ENCODE measurements around the gene HHATL. TPM values are rescaled to one million over a fixed set of nuclear protein-coding genes. Genes with fewer than 3 reads are reported as not detected.

Gene HHATL
- total and polyA plus RNA-seq, 2 of the 8 experiments (the other 6 are each of a cell fraction or from before 2014, with no cell fraction given): 0.18 TPM; not detected in 1

DNA sequence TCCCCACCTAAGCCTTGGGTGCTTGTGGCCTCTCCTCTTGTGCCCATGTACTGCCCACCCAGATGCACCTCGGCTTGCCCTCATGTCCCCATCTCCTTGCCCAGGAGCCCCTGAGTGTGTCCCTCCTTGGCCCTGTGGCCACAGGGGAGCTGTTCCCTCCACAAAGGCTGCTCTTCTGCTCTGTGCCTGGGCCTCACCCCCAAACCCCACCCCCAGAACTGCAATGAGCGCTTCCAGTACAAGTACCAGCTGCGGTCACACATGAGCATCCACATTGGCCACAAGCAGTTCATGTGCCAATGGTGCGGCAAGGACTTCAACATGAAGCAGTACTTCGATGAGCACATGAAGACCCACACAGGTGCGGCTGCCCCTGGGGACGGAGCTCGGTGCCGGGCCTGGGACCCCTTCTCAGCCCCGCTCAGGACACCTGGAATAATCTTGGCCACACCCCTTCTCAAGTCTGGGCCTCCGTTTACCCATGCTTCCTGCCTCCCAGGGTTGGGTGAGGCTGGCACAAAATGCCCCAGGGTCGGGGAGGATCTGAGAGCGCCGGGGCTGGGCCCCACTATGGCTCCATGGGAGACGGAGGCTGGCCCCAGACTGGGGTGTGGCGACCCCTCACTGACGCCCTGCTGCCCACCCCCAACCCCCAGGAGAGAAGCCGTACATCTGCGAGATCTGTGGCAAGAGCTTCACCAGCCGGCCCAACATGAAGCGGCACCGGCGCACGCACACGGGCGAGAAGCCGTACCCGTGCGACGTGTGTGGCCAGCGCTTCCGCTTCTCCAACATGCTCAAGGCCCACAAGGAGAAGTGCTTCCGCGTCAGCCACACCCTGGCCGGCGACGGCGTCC lies 38.8 kb downstream of the HHATL start:
- Histone ChIP-seq H2BK12ac (ENCODE audit: low read depth, low read length) (no peak overlapping the region), H3K9me3 (ENCODE audit: insufficient read depth in 2 of 2, low read depth in 1 of 2, low read length in 1 of 2) (no peaks in the 10 kb centered on the region), H4K20me1 (replicated peaks in 1 of 2; ENCODE audit: control insufficient read depth in 1 of 2, insufficient read depth in 2 of 2, low read length in 2 of 2) (peaks cover 0 to 4% of the 10 kb centered on the region in 2 experiments), H3K4me2 (ENCODE audit: insufficient read depth in 1 of 2, low read depth in 2 of 2, low read length in 2 of 2) (no peak overlapping the region), H3K4ac (replicated peaks; ENCODE audit: insufficient read length, low read depth, low read length) (no peak overlapping the region), H3K4me1 (replicated peaks in 1 of 4; ENCODE audit: control insufficient read depth in 3 of 4, insufficient read depth in 4 of 4, low read length in 3 of 4) (peaks cover 0 to 7% (median 0%) of the 10 kb centered on the region in 4 experiments; a peak in 2 of 7 replicates), H3K27ac (ENCODE audit: low read depth, low read length) (no peak overlapping the region; the same call in 1 of the 2 replicates), H2AK5ac (ENCODE audit: low read depth, low read length) (no peak overlapping the region), H3K56ac (replicated peaks; ENCODE audit: insufficient read length, low read depth, low read length) (no peak overlapping the region), H3K79me1 (ENCODE audit: low read depth, low read length) (no peaks in the 10 kb centered on the region), H2AFZ (ENCODE audit: low read length) (no peak overlapping the region), H3K36me3 (ENCODE audit: control insufficient read depth in 2 of 4, insufficient read depth in 4 of 4, low read length in 3 of 4) (no peaks in the 10 kb centered on the region), H3K23ac (ENCODE audit: insufficient read length) (no peak overlapping the region), H2BK15ac (ENCODE audit: low read length) (no peak overlapping the region), H3K9ac (replicated peaks in 1 of 4; ENCODE audit: extremely low read depth in 1 of 4, low read depth in 3 of 4, low read length in 3 of 4) (no peak overlapping the region), H3K4me3 (ENCODE audit: extremely low read depth in 1 of 4, insufficient read depth in 2 of 4, low read depth in 3 of 4, low read length in 4 of 4) (no peak overlapping the region), H3K27me3 (replicated peaks in 1 of 4; ENCODE audit: control insufficient read depth in 3 of 4, extremely low read depth in 1 of 4, insufficient read depth in 3 of 4, low read length in 3 of 4) (peaks cover 0 to 2% (median 0%) of the 10 kb centered on the region in 4 experiments; a peak in 1 of 7 replicates), H4K5ac (ENCODE audit: insufficient read length, low read depth, low read length) (no peak overlapping the region), H2BK120ac (replicated peaks; ENCODE audit: low read depth, low read length) (no peak overlapping the region), H2BK20ac (ENCODE audit: low read length) (no peak overlapping the region), H3K23me2 (ENCODE audit: low read depth, low read length) (no peaks in the 10 kb centered on the region), H3K14ac (ENCODE audit: insufficient read length) (no peak overlapping the region), H4K8ac (ENCODE audit: extremely low read depth, insufficient read depth, low read length) (no peak overlapping the region), H3K79me2 (ENCODE audit: control insufficient read depth in 1 of 2, insufficient read depth in 2 of 2, low read length in 2 of 2) (no peaks in the 10 kb centered on the region), H2BK5ac (ENCODE audit: low read depth, low read length) (no peak overlapping the region), H4K91ac (replicated peaks; ENCODE audit: insufficient read length, low read length) (no peak overlapping the region), H3K18ac (ENCODE audit: extremely low read depth, low read length) (no peak overlapping the region)
- DNase-seq (ENCODE audit: low read depth in 1 of 2, low spot score in 2 of 2): no peak
- TF ChIP-seq TEAD4 (IDR thresholded peaks at IDR 0.05; ENCODE audit: low read depth, low read length) (no peak), POLR2A (IDR thresholded peaks at IDR 0.05; ENCODE audit: control extremely low read depth in 1 of 2, low read depth in 2 of 2, low read length in 2 of 2) (no peak), CREB1 (IDR thresholded peaks at IDR 0.05) (no peak), GABPA (IDR thresholded peaks at IDR 0.05; ENCODE audit: borderline replicate concordance, insufficient read depth, low read length) (no peak), FOSL1 (IDR thresholded peaks at IDR 0.05; ENCODE audit: insufficient read depth, low read depth, low read length) (no peak), CEBPB (IDR thresholded peaks at IDR 0.05; ENCODE audit: low read depth, low read length) (no peak), RBBP5 (IDR thresholded peaks at IDR 0.05; ENCODE audit: borderline replicate concordance, low read depth, low read length) (no peak), KDM1A (IDR thresholded peaks at IDR 0.05; ENCODE audit: borderline replicate concordance, low read length) (no peak), RAD21 (IDR thresholded peaks at IDR 0.05 in 1 of 2, conservative IDR thresholded peaks at IDR 0.05 in 1 of 2; ENCODE audit: low read depth in 2 of 2, low read length in 2 of 2) (no peak), SP2 (IDR thresholded peaks at IDR 0.05; ENCODE audit: low read length) (no peak), POLR2AphosphoS5 (IDR thresholded peaks at IDR 0.05; ENCODE audit: low read depth, low read length) (no peak), HDAC6 (IDR thresholded peaks at IDR 0.05; ENCODE audit: low read depth, low read length) (no peak), YY1 (IDR thresholded peaks at IDR 0.05; ENCODE audit: low read depth, low read length) (no peak)
- POLR2A ChIA-PET (ENCODE audit: partially characterized antibody): interaction anchor here (1.1 to 3.1 kb wide), 2 partner anchors 12 to 85 kb away, joined by 3 to 10 read pairs; no protein-coding TSS in a partner anchor
- WGBS, 2 experiments (ENCODE audit: extremely low coverage in 1 of 2, insufficient coverage in 1 of 2, insufficient read length in 1 of 2, insufficient replicate concordance in 2 of 2, low coverage in 1 of 2, low lambda C conversion rate in 2 of 2, missing lambda C conversion rate in 1 of 2): 92% methylated on average over 29 of the region's 38 CpGs; no CpG with 5 or more reads in 1 of the 2 experiments
- CTCF ChIA-PET (ENCODE audit: partially characterized antibody): interaction anchor here (0.8 to 3.3 kb wide), 8 partner anchors 12 to 127 kb away, joined by 3 to 13 read pairs (median 4); no protein-coding TSS in a partner anchor
- no peak for FAIRE-seq
